Nephron (organoid): ENCODE data around the gene HOMER1.
"Not testable (repeated sequence)": the region's sequence is repeated elsewhere in the genome, so short reads cannot be mapped to it uniquely, and the experiment has no call there.

Experiments used
- H3K27ac Mint-ChIP-seq, 3 experiments: 2 replicates each; pipeline ENCODE4 v1.8.0; 2020; ENCODE audit warnings: mixed read lengths in 3 of 3, mild to moderate bottlenecking in 2 of 3, moderate library complexity in 1 of 3
- H3K27me3 Mint-ChIP-seq: 2 replicates; pipeline ENCODE4 v1.8.0; 2021; ENCODE audit warnings: low read depth, mild to moderate bottlenecking, moderate library complexity, mixed read lengths
- H3K36me3 Mint-ChIP-seq: 2 replicates; pipeline ENCODE4 v1.8.0; 2020; ENCODE audit warnings: low read depth, mixed read lengths
- H3K4me1 Mint-ChIP-seq: 2 replicates; pipeline ENCODE4 v1.8.0; 2020; ENCODE audit warnings: mixed read lengths
- H3K4me3 Mint-ChIP-seq, 3 experiments: 2 replicates each; pipeline ENCODE4 v1.8.0; 2020; ENCODE audit warnings: mild to moderate bottlenecking in 3 of 3, mixed read lengths in 3 of 3, moderate library complexity in 2 of 3
- H3K9me3 Mint-ChIP-seq: 2 replicates; pipeline ENCODE4 v1.8.0; 2020; ENCODE audit warnings: mixed read lengths
- CTCF ChIP-seq, 3 experiments: fragments of 200-600 bp; sonication (generic); IDR thresholded peaks; one replicate each; pipeline ENCODE4 v1.5.0; 2021; ENCODE audit warnings: antibody characterized with exemption in 3 of 3; ENCODE audit not compliant: unreplicated experiment in 3 of 3

HOMER1 gene

GRCh38 chr5:79386679-79387078, 127.3 kb downstream of the HOMER1 start:
- Mint-ChIP-seq H3K36me3 (peaks cover 62% of the 10 kb centered on the region), H3K4me3 (no peak overlapping the region), H3K4me1 (no peaks in the 10 kb centered on the region), H3K9me3 (peaks cover 38% of the 10 kb centered on the region), H3K27ac (no peak overlapping the region), H3K27me3 (no peaks in the 10 kb centered on the region)
- no peak for TF ChIP-seq CTCF (IDR thresholded peaks at IDR 0.05; ENCODE audit: unreplicated experiment in 3 of 3)

GRCh38 chr5:79385126-79385525, 128.8 kb downstream of the HOMER1 start:
- H3K27me3 Mint-ChIP-seq, H3K4me1 Mint-ChIP-seq, H3K27ac Mint-ChIP-seq, H3K4me3 Mint-ChIP-seq: not testable (repeated sequence)
- Mint-ChIP-seq H3K36me3 (peaks cover 72% of the 10 kb centered on the region), H3K9me3 (peaks cover 43% of the 10 kb centered on the region)

- Mint-ChIP-seq H3K4me3 (no peak overlapping the region), H3K27me3 (no peaks in the 10 kb centered on the region), H3K27ac (no peak overlapping the region), H3K4me1 (no peaks in the 10 kb centered on the region), H3K9me3 (peaks cover 28% of the 10 kb centered on the region), H3K36me3 (peaks cover 47% of the 10 kb centered on the region)
- no peak for TF ChIP-seq CTCF (IDR thresholded peaks at IDR 0.05; ENCODE audit: unreplicated experiment in 3 of 3)
Observed at GRCh38 chr5:79378510-79379186, 135.3 kb downstream of the HOMER1 start.

GRCh38 chr5:79357398-79357797, 156.5 kb downstream of the HOMER1 start:
- no peak overlapping the region for H3K4me3 Mint-ChIP-seq
- no peaks in the 10 kb centered on the region for H3K36me3 Mint-ChIP-seq
- peaks cover 3% of the 10 kb centered on the region for H3K9me3 Mint-ChIP-seq
- peaks cover 7% of the 10 kb centered on the region for H3K4me1 Mint-ChIP-seq
- H3K27me3 Mint-ChIP-seq: peaks cover 4% of the 10 kb centered on the region
- TF ChIP-seq CTCF (IDR thresholded peaks at IDR 0.05; ENCODE audit: unreplicated experiment in 3 of 3): no peak
- peak overlapping the region; percentile 14 to 68 (median 57) for H3K27ac Mint-ChIP-seq

- Mint-ChIP-seq H3K4me1 (no peaks in the 10 kb centered on the region), H3K27ac (no peak overlapping the region), H3K27me3 (no peaks in the 10 kb centered on the region), H3K4me3 (no peak overlapping the region), H3K9me3 (peaks cover 8% of the 10 kb centered on the region), H3K36me3 (no peaks in the 10 kb centered on the region)
- TF ChIP-seq CTCF (IDR thresholded peaks at IDR 0.05; ENCODE audit: unreplicated experiment in 3 of 3): no peak
Observed at GRCh38 chr5:79349881-79350280, 164.1 kb downstream of the HOMER1 start.

- no peak for TF ChIP-seq CTCF (IDR thresholded peaks at IDR 0.05; ENCODE audit: unreplicated experiment in 3 of 3)
- Mint-ChIP-seq H3K4me3 (no peak overlapping the region), H3K9me3 (peaks cover 8% of the 10 kb centered on the region), H3K36me3 (no peaks in the 10 kb centered on the region), H3K27ac (no peak overlapping the region), H3K4me1 (no peaks in the 10 kb centered on the region), H3K27me3 (no peaks in the 10 kb centered on the region)
Observed at GRCh38 chr5:79349047-79349446, 164.9 kb downstream of the HOMER1 start.
